Stomach (tissue), 4 donors: ENCODE measurements around the gene STK26.

ENCODE experiments used
- CTCF ChIP-seq, 7 experiments: fragments of 450-650 bp in 4 of 7; fragments of 200-600 bp in 3 of 7; sonication (generic) in 3 of 7; IDR thresholded peaks; one replicate each; pipeline ENCODE4 v1.5.1; 2016 to 2019; ENCODE audit warnings: antibody characterized with exemption in 7 of 7, control low read depth in 2 of 7, mild to moderate bottlenecking in 1 of 7
- POLR2A ChIP-seq, 4 donors: fragments of 450-650 bp; IDR thresholded peaks; one replicate each; pipeline ENCODE4 v1.6.1; 2016; ENCODE audit warnings: antibody characterized with exemption in 4 of 4, control low read depth in 2 of 4, mild to moderate bottlenecking in 1 of 4, moderate library complexity in 1 of 4

GRCh38 chrX:132034648-132035047 is 11.5 kb downstream of the STK26 start:
- TF ChIP-seq CTCF (IDR thresholded peaks at IDR 0.05) (no peak), POLR2A (IDR thresholded peaks at IDR 0.05) (no peak)
